ENCODE data around the gene PATJ. TPM values are rescaled to one million over a fixed set of nuclear protein-coding genes. Genes with fewer than 3 reads are reported as not detected.

Gene PATJ
- polyA plus RNA-seq, 1 of the 3 experiments (the other 2 are of a cell fraction): 3.0 TPM

GRCh38 chr1:61952675-61953074 is 210.4 kb downstream of the PATJ start:
- no peak for DNase-seq
- Histone ChIP-seq H3K9ac (no peak overlapping the region), H3K4me3 (ENCODE audit: low read depth in 2 of 2, low read length in 1 of 2) (no peak overlapping the region), H3K36me3 (replicated peaks in 1 of 2; ENCODE audit: control insufficient read depth in 1 of 2, insufficient read depth in 2 of 2, low read length in 1 of 2) (peaks cover 0 to 5% of the 10 kb centered on the region in 2 experiments), H4K20me1 (ENCODE audit: insufficient read depth) (no peaks in the 10 kb centered on the region), H3K27ac (ENCODE audit: low read depth in 2 of 2, low read length in 1 of 2) (no peak overlapping the region), H3F3A (replicated peaks; ENCODE audit: insufficient read depth) (no peaks in the 10 kb centered on the region), H3K4me2 (no peak overlapping the region), H3K27me3 (ENCODE audit: insufficient read depth) (no peaks in the 10 kb centered on the region), H2AFZ (ENCODE audit: low read depth) (no peak overlapping the region), H3K79me2 (ENCODE audit: insufficient read depth) (no peaks in the 10 kb centered on the region), H3K4me1 (ENCODE audit: control insufficient read depth in 1 of 2, insufficient read depth in 2 of 2, low read depth in 1 of 2, low read length in 1 of 2) (peaks cover 4 to 12% of the 10 kb centered on the region in 2 experiments; a peak in 3 of 4 replicates), H3K9me3 (no peaks in the 10 kb centered on the region), H3K9me2 (no peaks in the 10 kb centered on the region)
- TF ChIP-seq JUND (IDR thresholded peaks at IDR 0.05) (no peak), RXRA (IDR thresholded peaks at IDR 0.05; ENCODE audit: borderline replicate concordance, low read depth) (no peak), SMC3 (IDR thresholded peaks at IDR 0.05; ENCODE audit: low read depth, low read length) (no peak), MAX (IDR thresholded peaks at IDR 0.05; ENCODE audit: low read depth) (no peak), FOSL2 (IDR thresholded peaks at IDR 0.05; ENCODE audit: borderline replicate concordance, low read depth) (no peak), EP300 (IDR thresholded peaks at IDR 0.05; ENCODE audit: borderline replicate concordance in 1 of 2, low read depth in 1 of 2, low read length in 1 of 2) (no peak), FOXJ3 (CRISPR knock-in tag; IDR thresholded peaks at IDR 0.05) (no peak), RCOR1 (IDR thresholded peaks at IDR 0.05; ENCODE audit: low read length) (no peak), CTCF (IDR thresholded peaks at IDR 0.05) (no peak), EZH2phosphoT487 (IDR thresholded peaks at IDR 0.05; ENCODE audit: borderline replicate concordance, low read depth) (no peak), YY1 (IDR thresholded peaks at IDR 0.05; ENCODE audit: low read depth) (no peak), USF2 (IDR thresholded peaks at IDR 0.05; ENCODE audit: borderline replicate concordance, low read depth, low read length) (no peak), POLR2AphosphoS5 (IDR thresholded peaks at IDR 0.05; ENCODE audit: low read depth, low read length) (no peak), MXI1 (IDR thresholded peaks at IDR 0.05; ENCODE audit: low read depth, low read length) (no peak)
- TF ChIP-seq, protein P1, sequence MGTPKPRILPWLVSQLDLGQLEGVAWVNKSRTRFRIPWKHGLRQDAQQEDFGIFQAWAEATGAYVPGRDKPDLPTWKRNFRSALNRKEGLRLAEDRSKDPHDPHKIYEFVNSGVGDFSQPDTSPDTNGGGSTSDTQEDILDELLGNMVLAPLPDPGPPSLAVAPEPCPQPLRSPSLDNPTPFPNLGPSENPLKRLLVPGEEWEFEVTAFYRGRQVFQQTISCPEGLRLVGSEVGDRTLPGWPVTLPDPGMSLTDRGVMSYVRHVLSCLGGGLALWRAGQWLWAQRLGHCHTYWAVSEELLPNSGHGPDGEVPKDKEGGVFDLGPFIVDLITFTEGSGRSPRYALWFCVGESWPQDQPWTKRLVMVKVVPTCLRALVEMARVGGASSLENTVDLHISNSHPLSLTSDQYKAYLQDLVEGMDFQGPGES (IDR thresholded peaks at IDR 0.05; ENCODE audit: low read depth, low read length): no peak
- TF ChIP-seq, protein P2, sequence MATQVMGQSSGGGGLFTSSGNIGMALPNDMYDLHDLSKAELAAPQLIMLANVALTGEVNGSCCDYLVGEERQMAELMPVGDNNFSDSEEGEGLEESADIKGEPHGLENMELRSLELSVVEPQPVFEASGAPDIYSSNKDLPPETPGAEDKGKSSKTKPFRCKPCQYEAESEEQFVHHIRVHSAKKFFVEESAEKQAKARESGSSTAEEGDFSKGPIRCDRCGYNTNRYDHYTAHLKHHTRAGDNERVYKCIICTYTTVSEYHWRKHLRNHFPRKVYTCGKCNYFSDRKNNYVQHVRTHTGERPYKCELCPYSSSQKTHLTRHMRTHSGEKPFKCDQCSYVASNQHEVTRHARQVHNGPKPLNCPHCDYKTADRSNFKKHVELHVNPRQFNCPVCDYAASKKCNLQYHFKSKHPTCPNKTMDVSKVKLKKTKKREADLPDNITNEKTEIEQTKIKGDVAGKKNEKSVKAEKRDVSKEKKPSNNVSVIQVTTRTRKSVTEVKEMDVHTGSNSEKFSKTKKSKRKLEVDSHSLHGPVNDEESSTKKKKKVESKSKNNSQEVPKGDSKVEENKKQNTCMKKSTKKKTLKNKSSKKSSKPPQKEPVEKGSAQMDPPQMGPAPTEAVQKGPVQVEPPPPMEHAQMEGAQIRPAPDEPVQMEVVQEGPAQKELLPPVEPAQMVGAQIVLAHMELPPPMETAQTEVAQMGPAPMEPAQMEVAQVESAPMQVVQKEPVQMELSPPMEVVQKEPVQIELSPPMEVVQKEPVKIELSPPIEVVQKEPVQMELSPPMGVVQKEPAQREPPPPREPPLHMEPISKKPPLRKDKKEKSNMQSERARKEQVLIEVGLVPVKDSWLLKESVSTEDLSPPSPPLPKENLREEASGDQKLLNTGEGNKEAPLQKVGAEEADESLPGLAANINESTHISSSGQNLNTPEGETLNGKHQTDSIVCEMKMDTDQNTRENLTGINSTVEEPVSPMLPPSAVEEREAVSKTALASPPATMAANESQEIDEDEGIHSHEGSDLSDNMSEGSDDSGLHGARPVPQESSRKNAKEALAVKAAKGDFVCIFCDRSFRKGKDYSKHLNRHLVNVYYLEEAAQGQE (IDR thresholded peaks at IDR 0.05; ENCODE audit: low read depth, low read length): no peak
- WGBS (ENCODE audit: low lambda C conversion rate): 68% methylated on average over 1 of the region's 1 CpG
- POLR2A ChIA-PET: no interaction called here
- CTCF ChIA-PET: interaction anchor here (0.7 to 1.0 kb wide), 2 partner anchors 13 to 192 kb away, joined by 3 read pairs; no protein-coding TSS in a partner anchor

Measured in SK-N-SH (cell line).